C4-2B (cell line): ENCODE measurements around the gene ITGB3.

Experiments used
- CTCF ChIP-seq: fragments of 450-650 bp; conservative IDR thresholded peaks from 2 replicates; pipeline ENCODE4 v1.5.1; 2017; ENCODE audit warnings: mild to moderate bottlenecking
- ZFX ChIP-seq: fragments of 450-650 bp; IDR thresholded peaks from 2 replicates; pipeline ENCODE4 v1.6.1; 2017

DNA sequence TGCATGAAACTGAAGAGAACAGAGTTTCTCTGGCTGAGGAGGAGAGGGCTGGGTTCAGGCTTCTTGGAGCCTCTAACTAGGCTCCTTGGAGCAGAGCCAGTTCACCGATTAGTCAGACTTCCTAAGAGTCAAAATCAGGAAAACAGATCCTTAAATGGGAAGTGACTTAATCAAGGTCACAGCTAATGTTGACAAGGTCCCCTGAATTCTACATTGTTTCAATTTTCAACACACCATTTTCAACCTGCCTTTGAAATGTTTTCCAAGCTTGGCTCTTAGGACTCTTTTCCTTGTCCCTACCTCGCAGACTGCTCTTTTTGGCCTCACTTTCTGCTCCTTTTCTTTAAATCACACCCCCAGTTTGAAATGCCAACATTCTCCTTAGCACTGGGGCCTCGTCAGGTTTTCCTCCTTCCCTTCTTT lies 28.2 kb upstream of the ITGB3 start:
- TF ChIP-seq CTCF (no peak), ZFX (no peak)
